CD8-positive, alpha-beta memory T cell (primary cell): ENCODE data around the gene TSSK2. TPM values are rescaled to one million over a fixed set of nuclear protein-coding genes. Genes with fewer than 3 reads are reported as not detected.

Experiments
- CTCF ChIA-PET: fragments of 350-600 bp; sonication (Branson Sonifier 250); formaldehyde crosslinking; loops from one replicate; lab custom pipeline; 2021; ENCODE audit warnings: antibody characterized with exemption; lab: Charles Lee
- POLR2A ChIA-PET: fragments of 350-600 bp; sonication (Branson Sonifier 250); formaldehyde crosslinking; loops from one replicate; lab custom pipeline; 2021; ENCODE audit warnings: antibody characterized with exemption; lab: Charles Lee
- DNase-seq, 5 donors: peaks; one replicate each; pipeline versions ENCODE4 v3.0.0 to v3.0.0-alpha.2; 2020 to 2022; ENCODE audit warnings: mixed read lengths in 1 of 5
- H3K27ac ChIP-seq: one replicate; pipeline ENCODE4 v1.7.0; 2013; ENCODE audit warnings: low read depth, mild to moderate bottlenecking, low read length, moderate library complexity
- H3K27me3 ChIP-seq: 2 replicates; pipeline ENCODE4 v1.7.0; 2013; ENCODE audit warnings: low read length, mild to moderate bottlenecking; ENCODE audit not compliant: insufficient read depth, poor library complexity, severe bottlenecking
- H3K36me3 ChIP-seq: 2 replicates; pipeline ENCODE4 v1.7.0; 2013; ENCODE audit warnings: mild to moderate bottlenecking, low read length, moderate library complexity; ENCODE audit not compliant: insufficient read depth
- H3K4me1 ChIP-seq: 2 replicates; pipeline ENCODE4 v1.7.0; 2013; ENCODE audit warnings: mild to moderate bottlenecking, low read length, moderate library complexity; ENCODE audit not compliant: insufficient read depth
- H3K4me3 ChIP-seq: 2 replicates; pipeline ENCODE4 v1.7.0; 2013; ENCODE audit warnings: mild to moderate bottlenecking, low read length
- H3K9me3 ChIP-seq: 2 replicates; pipeline ENCODE4 v1.7.0; 2013; ENCODE audit warnings: mild to moderate bottlenecking, low read length
- H3K27ac Mint-ChIP-seq, 8 donors: one replicate each; pipeline ENCODE4 v1.8.0; 2020 to 2021; ENCODE audit warnings: mixed read lengths in 8 of 8, mild to moderate bottlenecking in 6 of 8, inconsistent platforms in 3 of 8, moderate library complexity in 3 of 8
- H3K27me3 Mint-ChIP-seq, 2 donors: one replicate each; pipeline ENCODE4 v1.8.0; 2020 to 2021; ENCODE audit warnings: mixed read lengths in 2 of 2, mild to moderate bottlenecking in 1 of 2, moderate library complexity in 1 of 2
- H3K36me3 Mint-ChIP-seq, 3 donors: one replicate each; pipeline ENCODE4 v1.8.0; 2020 to 2021; ENCODE audit warnings: mixed read lengths in 3 of 3, inconsistent platforms in 1 of 3, mild to moderate bottlenecking in 1 of 3
- H3K4me1 Mint-ChIP-seq, 3 donors: one replicate each; pipeline ENCODE4 v1.8.0; 2020 to 2021; ENCODE audit warnings: mixed read lengths in 3 of 3, inconsistent platforms in 1 of 3, mild to moderate bottlenecking in 1 of 3
- H3K4me3 Mint-ChIP-seq, 7 donors: one replicate each; pipeline ENCODE4 v1.8.0; 2020 to 2021; ENCODE audit warnings: mixed read lengths in 7 of 7, mild to moderate bottlenecking in 6 of 7, moderate library complexity in 4 of 7, inconsistent platforms in 2 of 7
- H3K9me3 Mint-ChIP-seq, 5 donors: one replicate each; pipeline ENCODE4 v1.8.0; 2020 to 2022; ENCODE audit warnings: mixed read lengths in 5 of 5, mild to moderate bottlenecking in 3 of 5, moderate library complexity in 2 of 5, inconsistent platforms in 1 of 5
- polyA plus RNA-seq: library from polyadenylated mRNA; unstranded; fragments of 300-500 nt; fragmentation: Illumina TruSeq; gene quantifications from one replicate; pipeline ENCODE4 v1.2.3, GENCODE V29; 2021
- total RNA-seq, 2 experiments: library from RNA; stranded (reverse); gene quantifications; one replicate each; pipeline ENCODE4 v1.2.3, GENCODE V29; 2021

TSSK2 gene
- total and polyA plus RNA-seq, 3 experiments from 2014 or later: not detected

- H3K36me3 Mint-ChIP-seq: peaks cover 0 to 41% (median 11%) of the 10 kb centered on the region in 3 donors
- H3K27ac ChIP-seq: no peak overlapping the region
- H3K36me3 ChIP-seq: no peaks in the 10 kb centered on the region
- no peak overlapping the region for H3K4me3 ChIP-seq
- no peak overlapping the region for H3K4me3 Mint-ChIP-seq
- no peaks in the 10 kb centered on the region for H3K27me3 ChIP-seq
- no peaks in the 10 kb centered on the region for H3K9me3 Mint-ChIP-seq
- DNase-seq: no peak
- no peaks in the 10 kb centered on the region for H3K27me3 Mint-ChIP-seq
- POLR2A ChIA-PET: no interaction called here
- no peaks in the 10 kb centered on the region for H3K9me3 ChIP-seq
- no peaks in the 10 kb centered on the region for H3K4me1 ChIP-seq
- H3K4me1 Mint-ChIP-seq: peaks cover 34 to 55% (median 40%) of the 10 kb centered on the region in 3 donors
- CTCF ChIA-PET: no interaction called here
- peak overlapping the region in 5 of 8 donors; percentile 61 to 77 (median 70) for H3K27ac Mint-ChIP-seq
Observed at GRCh38 chr22:19098157-19098556, 33.0 kb upstream of the TSSK2 start.

GRCh38 chr22:19103880-19104821 lies 27.0 kb upstream of the TSSK2 start:
- Mint-ChIP-seq H3K27ac (peak overlapping the region in 7 of 8 donors; percentile 6 to 78 (median 60)), H3K4me1 (peaks cover 45 to 79% (median 59%) of the 10 kb centered on the region in 3 donors)
- POLR2A ChIA-PET: no interaction called here

GRCh38 chr22:19105456-19105855 lies 25.7 kb upstream of the TSSK2 start:
- H3K4me1 Mint-ChIP-seq: peaks cover 56 to 82% (median 72%) of the 10 kb centered on the region in 3 donors
- peaks cover 0 to 1% of the 10 kb centered on the region in 2 donors for H3K27me3 Mint-ChIP-seq
- H3K9me3 Mint-ChIP-seq: no peaks in the 10 kb centered on the region
- H3K27ac Mint-ChIP-seq: peak overlapping the region in 2 of 8 donors; percentile 8 to 54
- Histone ChIP-seq H3K36me3 (no peaks in the 10 kb centered on the region), H3K4me3 (no peak overlapping the region), H3K9me3 (no peaks in the 10 kb centered on the region), H3K27me3 (no peaks in the 10 kb centered on the region), H3K4me1 (peaks cover 45% of the 10 kb centered on the region), H3K27ac (no peak overlapping the region)
- DNase-seq: no peak
- no peak overlapping the region for H3K4me3 Mint-ChIP-seq
- peaks cover 0 to 20% (median 0%) of the 10 kb centered on the region in 3 donors for H3K36me3 Mint-ChIP-seq
- ChIA-PET POLR2A (no interaction called here), CTCF (no interaction called here)

More at GRCh38 chr22:19103880-19104821, 27.0 kb upstream of the TSSK2 start:
- H3K4me3 Mint-ChIP-seq: no peak overlapping the region
- CTCF ChIA-PET: no interaction called here
- Histone ChIP-seq H3K9me3 (no peaks in the 10 kb centered on the region), H3K36me3 (no peaks in the 10 kb centered on the region), H3K4me3 (no peak overlapping the region), H3K27me3 (no peaks in the 10 kb centered on the region), H3K27ac (no peak overlapping the region), H3K4me1 (peaks cover 34% of the 10 kb centered on the region)
- DNase-seq: no peak
- H3K36me3 Mint-ChIP-seq: peaks cover 0 to 26% (median 2%) of the 10 kb centered on the region in 3 donors
- no peaks in the 10 kb centered on the region for H3K9me3 Mint-ChIP-seq
- H3K27me3 Mint-ChIP-seq: no peaks in the 10 kb centered on the region

GRCh38 chr22:19105867-19106802 lies 25.0 kb upstream of the TSSK2 start:
- peak overlapping the region; percentile 69 to 93 (median 86) for H3K27ac Mint-ChIP-seq
- H3K4me3 Mint-ChIP-seq: peak overlapping the region in 4 of 7 donors; percentile 33 to 48 (median 38)
- no peaks in the 10 kb centered on the region for H3K9me3 Mint-ChIP-seq
- peaks cover 61 to 85% (median 79%) of the 10 kb centered on the region in 3 donors for H3K4me1 Mint-ChIP-seq
- peak; percentile 11 to 62 (median 24) for DNase-seq
- no peaks in the 10 kb centered on the region for H3K36me3 ChIP-seq
- H3K36me3 Mint-ChIP-seq: peaks cover 0 to 20% (median 0%) of the 10 kb centered on the region in 3 donors
- H3K27me3 Mint-ChIP-seq: peaks cover 0 to 1% of the 10 kb centered on the region in 2 donors
- no peaks in the 10 kb centered on the region for H3K27me3 ChIP-seq
- ChIA-PET CTCF (interaction anchor here (1.0 to 2.1 kb wide), 2 partner anchors 16 to 524 kb away, joined by 4 to 6 read pairs; partner anchors contain the start of gene DGCR2), POLR2A (interaction anchor here (1.7 kb wide), 1 partner anchor 16 kb away, joined by 8 read pairs; the partner anchor contains the start of gene DGCR2)
- no peak overlapping the region for H3K27ac ChIP-seq
- H3K4me3 ChIP-seq: no peak overlapping the region
- no peaks in the 10 kb centered on the region for H3K9me3 ChIP-seq
- H3K4me1 ChIP-seq: peaks cover 51% of the 10 kb centered on the region

- ChIA-PET POLR2A (interaction anchor here (1.2 to 1.7 kb wide), 2 partner anchors 15 to 37 kb away, joined by 5 to 8 read pairs; partner anchors contain the start of genes DGCR2 and ESS2), CTCF (interaction anchor here (1.0 to 2.1 kb wide), 2 partner anchors 15 to 523 kb away, joined by 4 to 6 read pairs; partner anchors contain the start of gene DGCR2)
- no peak overlapping the region for H3K4me3 ChIP-seq
- no peaks in the 10 kb centered on the region for H3K36me3 ChIP-seq
- peaks cover 57% of the 10 kb centered on the region for H3K4me1 ChIP-seq
- no peaks in the 10 kb centered on the region for H3K27me3 ChIP-seq
- Mint-ChIP-seq H3K27me3 (peaks cover 0 to 1% of the 10 kb centered on the region in 2 donors), H3K27ac (peak overlapping the region; percentile 69 to 97 (median 94)), H3K4me1 (peaks cover 62 to 84% (median 81%) of the 10 kb centered on the region in 3 donors), H3K36me3 (peaks cover 0 to 16% (median 0%) of the 10 kb centered on the region in 3 donors), H3K4me3 (peak overlapping the region in 1 of 7 donors; percentile 57), H3K9me3 (no peaks in the 10 kb centered on the region)
- no peak for DNase-seq
- no peak overlapping the region for H3K27ac ChIP-seq
- H3K9me3 ChIP-seq: no peaks in the 10 kb centered on the region
Observed at GRCh38 chr22:19106886-19107729, 24.0 kb upstream of the TSSK2 start.

- H3K4me3 Mint-ChIP-seq: peak overlapping the region in 3 of 7 donors; percentile 34 to 67 (median 49)
- no peaks in the 10 kb centered on the region for H3K9me3 Mint-ChIP-seq
- Histone ChIP-seq H3K4me1 (peaks cover 57% of the 10 kb centered on the region), H3K27me3 (no peaks in the 10 kb centered on the region), H3K36me3 (no peaks in the 10 kb centered on the region), H3K9me3 (no peaks in the 10 kb centered on the region), H3K4me3 (no peak overlapping the region), H3K27ac (no peak overlapping the region)
- H3K36me3 Mint-ChIP-seq: peaks cover 0 to 15% (median 0%) of the 10 kb centered on the region in 3 donors
- ChIA-PET POLR2A (interaction anchor here (1.2 to 1.7 kb wide), 2 partner anchors 14 to 37 kb away, joined by 5 to 8 read pairs; partner anchors contain the start of genes DGCR2 and ESS2), CTCF (interaction anchor here (1.6 to 2.1 kb wide), 2 partner anchors 370 to 522 kb away, joined by 3 to 6 read pairs; no protein-coding TSS in a partner anchor)
- peak overlapping the region; percentile 38 to 97 (median 94) for H3K27ac Mint-ChIP-seq
- peaks cover 65 to 86% (median 83%) of the 10 kb centered on the region in 3 donors for H3K4me1 Mint-ChIP-seq
- DNase-seq: no peak
- H3K27me3 Mint-ChIP-seq: peaks cover 0 to 1% of the 10 kb centered on the region in 2 donors
Observed at GRCh38 chr22:19107730-19108074, 23.4 kb upstream of the TSSK2 start.
